ENCODE measurements around the gene PLEKHG7.
"Not testable (repeated sequence)": the region's sequence is repeated elsewhere in the genome, so short reads cannot be mapped to it uniquely, and the experiment has no call there.

The PLEKHG7 gene

GRCh38 chr12:92715625-92716024 lies 12.8 kb downstream of the PLEKHG7 start:
- DNase-seq = no peak

GRCh38 chr12:92717202-92717601 lies 14.4 kb downstream of the PLEKHG7 start:
- no peak for DNase-seq

- DNase-seq = no peak
Measured at GRCh38 chr12:92718483-92718990, 15.7 kb downstream of the PLEKHG7 start.

GRCh38 chr12:92719674-92720073 lies 16.9 kb downstream of the PLEKHG7 start:
- DNase-seq = no peak

GRCh38 chr12:92721130-92721529 lies 18.3 kb downstream of the PLEKHG7 start:
- DNase-seq = no peak

- no peak for DNase-seq
Measured at GRCh38 chr12:92721656-92722055, 18.9 kb downstream of the PLEKHG7 start.

- DNase-seq = no peak
Measured at GRCh38 chr12:92722897-92723296, 20.1 kb downstream of the PLEKHG7 start.

- no peak for DNase-seq
Measured at GRCh38 chr12:92726850-92727249, 24.1 kb downstream of the PLEKHG7 start.

- no peak for DNase-seq
Measured at GRCh38 chr12:92729773-92730305, 27.1 kb downstream of the PLEKHG7 start.

GRCh38 chr12:92730758-92731157 lies 28.0 kb downstream of the PLEKHG7 start:
- DNase-seq = no peak

- no peak for DNase-seq
Measured at GRCh38 chr12:92732216-92732615, 29.4 kb downstream of the PLEKHG7 start.

GRCh38 chr12:92732716-92733115 lies 29.9 kb downstream of the PLEKHG7 start:
- no peak for DNase-seq

GRCh38 chr12:92733181-92733580 lies 30.4 kb downstream of the PLEKHG7 start:
- DNase-seq = no peak

GRCh38 chr12:92733661-92734060 lies 30.9 kb downstream of the PLEKHG7 start:
- DNase-seq = no peak

- no peak for DNase-seq
Measured at GRCh38 chr12:92735131-92735721, 32.4 kb downstream of the PLEKHG7 start.

- DNase-seq = no peak
Measured at GRCh38 chr12:92736605-92737004, 33.8 kb downstream of the PLEKHG7 start.

- no peak for DNase-seq
Measured at GRCh38 chr12:92737855-92738850, 35.4 kb downstream of the PLEKHG7 start.

- DNase-seq = no peak
Measured at GRCh38 chr12:92739113-92739512, 36.3 kb downstream of the PLEKHG7 start.

GRCh38 chr12:92740411-92740810 lies 37.6 kb downstream of the PLEKHG7 start:
- no peak for DNase-seq

- DNase-seq = no peak
Measured at GRCh38 chr12:92743026-92743425, 40.2 kb downstream of the PLEKHG7 start.

- no peak for DNase-seq
Measured at GRCh38 chr12:92745856-92746550, 43.2 kb downstream of the PLEKHG7 start.

GRCh38 chr12:92747151-92747550 lies 44.4 kb downstream of the PLEKHG7 start:
- no peak for DNase-seq

GRCh38 chr12:92749691-92750090 lies 46.9 kb downstream of the PLEKHG7 start:
- not testable (repeated sequence) for DNase-seq
